LNCaP clone FGC (cell line): ENCODE measurements around the gene HELB.

ENCODE experiments used
- DNase-seq: peaks from one replicate; pipeline ENCODE4 v3.0.0-alpha.2; 2011; ENCODE audit warnings: low read depth
- H3K4me3 ChIP-seq: 2 replicates; pipeline ENCODE4 v1.5.1; 2011; ENCODE audit warnings: mild to moderate bottlenecking, low read depth, low read length, control low read depth
- CTCF ChIP-seq: IDR thresholded peaks from 2 replicates; pipeline ENCODE4 v1.5.1; 2012; ENCODE audit warnings: mild to moderate bottlenecking; ENCODE audit not compliant: control insufficient read depth, insufficient read depth; ENCODE audit errors: extremely low read depth

HELB gene

DNA sequence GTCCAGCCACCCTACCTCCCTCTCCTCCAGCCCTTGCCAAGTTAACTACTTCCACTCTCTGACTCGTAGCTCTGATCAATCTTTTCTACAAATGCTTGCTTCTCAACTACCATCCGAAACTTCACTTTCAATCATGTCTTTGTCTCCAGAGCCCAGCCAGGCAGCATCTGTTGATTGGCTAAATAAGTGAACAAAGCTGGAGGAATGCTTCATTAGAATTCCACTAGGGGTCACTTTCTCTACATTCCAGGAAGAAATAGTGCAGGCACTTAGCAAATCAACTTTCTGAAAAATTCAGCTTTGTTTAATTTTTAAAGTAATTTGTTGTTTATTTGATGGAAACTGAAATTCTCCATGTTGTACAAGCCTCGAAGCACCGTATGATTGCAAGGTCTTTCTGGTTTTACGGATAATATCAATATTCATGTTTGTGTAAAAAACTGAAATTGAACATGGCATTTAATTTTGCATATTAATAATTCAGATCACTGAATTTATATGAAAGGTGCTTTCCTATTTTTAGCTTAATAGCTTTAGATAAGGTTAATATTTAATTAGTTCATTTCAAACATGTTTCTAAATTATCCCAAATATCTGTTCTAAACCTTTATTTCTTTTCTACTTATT, 32.4 kb upstream of the HELB start:
- peak; percentile 65 for TF ChIP-seq CTCF
- H3K4me3 ChIP-seq: no peak overlapping the region
- DNase-seq: peak; percentile 14

DNA sequence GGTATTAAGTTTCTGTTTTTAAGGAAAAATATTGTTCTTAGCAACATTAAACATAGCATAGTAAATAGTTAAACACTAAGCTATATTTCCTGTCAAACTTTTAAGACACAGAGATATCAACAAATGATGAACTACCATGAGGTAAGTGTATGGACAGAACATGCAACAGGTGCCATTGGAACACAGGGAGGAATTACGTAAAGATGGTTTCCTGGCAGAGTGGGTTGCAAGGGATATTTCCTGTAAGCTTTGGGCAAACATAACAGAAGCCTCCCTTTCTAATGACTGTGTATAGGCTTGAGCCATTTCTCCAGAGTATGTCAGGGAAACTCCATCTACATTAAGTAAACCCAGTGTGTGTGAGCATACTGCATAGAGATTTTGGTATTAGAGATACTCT, 31.7 kb upstream of the HELB start:
- no peak overlapping the region for H3K4me3 ChIP-seq
- DNase-seq: no peak
- TF ChIP-seq CTCF: no peak

DNA sequence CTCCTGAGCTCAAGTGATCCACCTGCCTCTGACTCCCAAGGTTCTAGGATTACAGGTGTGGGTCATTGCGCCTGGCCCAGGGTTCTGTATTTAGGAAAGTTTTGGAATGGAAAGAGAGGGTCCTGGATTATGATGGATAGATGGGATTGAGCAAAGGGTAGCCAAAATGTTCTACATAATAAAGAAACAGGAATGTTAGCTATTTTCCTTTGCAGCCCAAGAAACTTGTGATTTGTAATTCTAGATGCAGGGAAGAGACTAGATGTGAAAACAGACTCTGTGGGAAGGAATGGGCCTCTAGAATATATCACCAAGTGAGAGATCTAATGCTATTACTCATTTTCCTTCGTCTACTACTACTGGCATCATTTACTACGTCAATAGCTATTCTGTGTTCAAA, 29.6 kb upstream of the HELB start:
- no peak for DNase-seq
- TF ChIP-seq CTCF: no peak
- no peak overlapping the region for H3K4me3 ChIP-seq

DNA sequence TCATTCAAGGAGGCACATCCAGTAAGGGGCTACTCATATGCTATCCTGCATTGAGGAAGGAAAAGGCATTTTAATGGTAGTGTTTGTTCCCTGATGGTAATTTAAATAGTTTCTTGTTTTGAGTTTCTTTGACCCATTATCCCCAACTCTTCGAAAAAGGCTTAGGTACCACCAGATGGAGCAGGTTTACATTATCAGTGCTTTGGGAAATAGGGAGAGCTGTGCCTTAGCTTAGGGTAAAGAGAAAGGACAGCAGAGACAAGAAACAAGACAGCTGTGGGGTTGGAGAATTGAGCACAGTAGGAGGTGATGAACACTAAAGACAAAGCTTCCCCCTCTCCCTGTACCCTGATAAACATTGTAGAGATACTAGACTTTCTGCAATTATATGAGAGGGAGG, 29.1 kb upstream of the HELB start:
- no peak for TF ChIP-seq CTCF
- DNase-seq: no peak
- no peak overlapping the region for H3K4me3 ChIP-seq

DNA sequence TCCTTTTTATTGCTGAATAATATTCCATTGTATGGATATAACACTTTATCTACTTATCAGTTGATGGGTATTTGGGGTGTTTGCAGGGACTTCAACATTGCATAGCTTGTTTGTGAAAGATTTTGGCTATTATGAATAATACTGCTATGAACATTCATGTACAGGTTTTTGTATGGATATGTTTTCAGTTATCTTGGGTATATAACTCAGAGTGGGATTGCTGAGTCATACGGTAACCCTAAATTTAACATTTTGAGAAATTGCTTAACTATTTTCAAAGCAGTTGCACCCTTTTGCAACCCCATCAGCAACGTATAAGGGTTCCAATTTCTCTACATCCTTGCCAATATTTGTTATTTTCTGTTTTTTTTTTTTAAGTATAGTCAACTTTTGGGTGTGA, 27.3 kb upstream of the HELB start:
- no peak for DNase-seq
- TF ChIP-seq CTCF: no peak

GRCh38 chr12:66279123-66279712, 23.1 kb upstream of the HELB start:
- no peak overlapping the region for H3K4me3 ChIP-seq
- DNase-seq: no peak
- TF ChIP-seq CTCF: peak; percentile 42

More for the DNA sequence above, 27.3 kb upstream of the HELB start:
- H3K4me3 ChIP-seq: no peak overlapping the region

GRCh38 chr12:66280561-66280960, 21.7 kb upstream of the HELB start:
- no peak for TF ChIP-seq CTCF
- no peak overlapping the region for H3K4me3 ChIP-seq
- DNase-seq: no peak
